IPS-20b (cell line): ENCODE measurements around the gene PSTPIP2.
"Not testable (repeated sequence)": the region's sequence is repeated elsewhere in the genome, so short reads cannot be mapped to it uniquely, and the experiment has no call there.

Source experiments
- H3K27ac ChIP-seq: one replicate; pipeline ENCODE4 v1.5.1; 2013; ENCODE audit warnings: low read length
- H3K27me3 ChIP-seq: 2 replicates; pipeline ENCODE4 v1.6.1; 2013; ENCODE audit warnings: mild to moderate bottlenecking, low read length, inconsistent platforms; ENCODE audit not compliant: insufficient read depth
- H3K36me3 ChIP-seq: 2 replicates; pipeline ENCODE4 v1.6.1; 2013; ENCODE audit warnings: low read depth, mild to moderate bottlenecking, inconsistent platforms, low read length, moderate library complexity; ENCODE audit not compliant: insufficient read depth
- H3K4me1 ChIP-seq: 2 replicates; pipeline ENCODE4 v1.6.1; 2013; ENCODE audit warnings: mild to moderate bottlenecking, control low read depth, inconsistent platforms, low read length, moderate library complexity; ENCODE audit not compliant: insufficient read depth
- H3K4me3 ChIP-seq: 2 replicates; pipeline ENCODE4 v1.5.1; 2013; ENCODE audit warnings: mild to moderate bottlenecking, low read length, inconsistent platforms
- H3K9ac ChIP-seq: 2 replicates; pipeline ENCODE4 v1.6.1; 2013; ENCODE audit warnings: low read depth, mild to moderate bottlenecking, inconsistent platforms, low read length, moderate library complexity
- H3K9me3 ChIP-seq: 2 replicates; pipeline ENCODE4 v1.6.1; 2013; ENCODE audit warnings: mild to moderate bottlenecking, low read depth, low read length, inconsistent platforms; ENCODE audit not compliant: insufficient read depth

PSTPIP2 gene

DNA sequence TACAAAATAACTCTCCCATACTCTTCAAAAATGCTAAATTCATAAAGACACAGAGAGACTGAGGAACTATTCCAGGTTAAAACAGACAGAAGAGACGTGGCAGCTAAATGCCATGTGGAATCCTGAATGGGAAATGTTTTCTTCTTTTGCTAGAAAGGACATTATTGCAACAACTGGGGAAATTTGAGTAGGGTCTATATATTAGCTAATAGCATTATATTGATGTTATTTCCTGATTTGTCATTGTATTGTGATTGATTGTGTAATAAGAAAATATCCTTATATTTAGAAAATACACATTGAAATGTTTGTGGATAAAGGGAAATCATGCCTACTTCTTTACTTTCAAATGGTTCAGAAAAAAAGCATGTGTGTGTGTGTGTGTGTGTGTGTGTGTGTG, 23.4 kb downstream of the PSTPIP2 start:
- Histone ChIP-seq H3K9ac (no peak overlapping the region), H3K27ac (no peak overlapping the region), H3K4me1 (no peaks in the 10 kb centered on the region)

DNA sequence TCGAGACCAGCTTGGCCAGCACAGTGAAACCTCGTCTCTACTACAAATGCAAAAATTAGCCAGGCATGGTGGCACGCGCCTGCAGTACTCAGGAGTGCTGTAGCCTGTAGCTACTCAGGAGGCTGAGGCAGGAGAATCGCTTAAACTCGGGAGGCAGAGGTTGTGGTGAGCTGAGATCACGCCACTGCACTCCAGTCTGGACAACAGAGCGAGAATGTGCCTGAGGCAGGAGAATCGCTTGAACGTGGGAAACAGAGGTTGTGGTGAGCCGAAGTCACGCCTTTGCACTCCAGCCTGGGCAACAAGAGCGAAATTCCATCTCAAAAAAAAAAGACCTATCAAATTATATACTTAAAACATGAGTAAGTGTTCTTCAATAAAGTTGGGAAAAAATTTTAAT, 24.7 kb downstream of the PSTPIP2 start:
- H3K9me3 ChIP-seq, H3K4me3 ChIP-seq, H3K4me1 ChIP-seq, H3K36me3 ChIP-seq, H3K27me3 ChIP-seq, H3K27ac ChIP-seq, H3K9ac ChIP-seq: not testable (repeated sequence)

More for the DNA sequence above, 23.4 kb downstream of the PSTPIP2 start:
- no peak overlapping the region for H3K4me3 ChIP-seq
- no peaks in the 10 kb centered on the region for H3K27me3 ChIP-seq
- no peaks in the 10 kb centered on the region for H3K9me3 ChIP-seq
- H3K36me3 ChIP-seq = no peaks in the 10 kb centered on the region

DNA sequence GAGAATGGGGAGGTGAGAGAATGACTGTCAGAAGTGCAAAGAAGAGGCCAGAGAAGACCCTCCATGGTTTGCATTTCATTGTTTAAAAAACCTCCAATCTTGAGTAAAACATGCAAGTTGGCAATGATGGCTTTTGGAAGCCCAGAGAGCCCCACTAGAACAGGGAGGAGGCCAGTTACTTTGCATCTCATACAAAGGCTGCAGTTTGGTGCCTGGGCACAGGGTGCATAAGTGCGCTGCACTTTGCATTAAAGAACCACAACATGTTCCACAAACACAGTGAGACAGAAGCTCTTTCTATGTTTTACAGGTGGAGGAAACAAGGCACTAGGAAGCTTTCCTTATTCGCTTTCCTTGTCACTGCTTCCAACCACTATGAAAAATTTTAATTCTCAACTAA, 25.4 kb downstream of the PSTPIP2 start:
- no peaks in the 10 kb centered on the region for H3K27me3 ChIP-seq
- H3K36me3 ChIP-seq = no peaks in the 10 kb centered on the region
- H3K4me1 ChIP-seq = peaks cover 9% of the 10 kb centered on the region; the same call in 1 of the 2 replicates

DNA sequence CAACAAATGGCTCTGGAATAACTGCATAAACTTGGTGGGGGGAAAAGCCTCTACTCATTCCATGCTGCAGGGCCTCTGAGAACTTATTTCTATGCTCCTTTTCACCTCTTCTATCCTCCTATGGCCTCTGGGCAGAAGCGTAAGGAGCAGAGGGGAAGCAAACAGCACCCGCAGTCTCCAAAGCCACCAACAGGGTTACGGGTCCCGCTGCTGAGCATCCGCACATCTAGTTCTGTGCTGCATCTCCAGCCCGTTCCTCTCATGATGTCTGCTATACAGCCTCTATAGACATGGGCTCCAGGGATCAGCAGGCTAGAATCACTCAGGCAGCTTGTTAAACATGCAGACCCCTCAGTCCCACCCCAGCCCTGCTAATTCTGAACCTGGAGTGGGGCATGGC, 25.9 kb downstream of the PSTPIP2 start:
- no peaks in the 10 kb centered on the region for H3K9me3 ChIP-seq
- H3K4me1 ChIP-seq = peaks cover 9% of the 10 kb centered on the region; the same call in 1 of the 2 replicates
- H3K4me3 ChIP-seq = no peak overlapping the region
- no peak overlapping the region for H3K27ac ChIP-seq
- H3K36me3 ChIP-seq = no peaks in the 10 kb centered on the region
- H3K27me3 ChIP-seq = no peaks in the 10 kb centered on the region
- no peak overlapping the region for H3K9ac ChIP-seq

More for the DNA sequence above, 25.4 kb downstream of the PSTPIP2 start:
- Histone ChIP-seq H3K27ac (no peak overlapping the region), H3K9ac (no peak overlapping the region), H3K4me3 (no peak overlapping the region), H3K9me3 (no peaks in the 10 kb centered on the region)

DNA sequence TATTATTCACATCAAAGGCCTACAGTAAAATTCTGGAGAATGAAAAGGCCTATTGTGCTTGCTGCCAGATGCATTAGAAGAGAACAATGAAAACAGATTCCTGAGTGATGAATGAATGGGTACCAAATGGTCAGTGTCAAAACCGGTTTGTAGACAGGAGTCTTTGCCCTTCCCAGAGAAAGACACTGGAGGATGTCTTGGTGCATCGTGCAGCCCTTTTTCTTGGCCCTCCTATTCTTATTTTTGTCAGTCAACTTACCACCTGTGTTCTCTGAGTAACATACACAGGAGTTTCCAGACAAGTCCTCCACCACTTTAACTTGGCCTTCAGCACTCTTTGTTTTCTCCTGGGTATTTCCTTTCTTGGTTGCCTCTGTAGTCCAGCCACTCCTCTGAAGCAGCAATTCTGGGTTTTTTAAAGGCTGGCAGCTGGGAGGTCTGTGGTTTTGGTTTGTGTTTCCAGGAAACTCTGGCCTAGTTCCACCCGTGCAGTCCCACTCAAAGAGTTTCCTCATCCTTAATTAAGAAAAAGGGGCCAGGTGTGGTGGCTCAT, 29.4 kb downstream of the PSTPIP2 start:
- Histone ChIP-seq H3K27me3 (no peaks in the 10 kb centered on the region), H3K4me1 (peaks cover 9% of the 10 kb centered on the region; the same call in 1 of the 2 replicates), H3K9me3 (no peaks in the 10 kb centered on the region), H3K27ac (no peak overlapping the region), H3K36me3 (no peaks in the 10 kb centered on the region), H3K9ac (no peak overlapping the region), H3K4me3 (0 out of 2 replicates have a peak overlapping the region, but pooled peaks have one; percentile 9)

DNA sequence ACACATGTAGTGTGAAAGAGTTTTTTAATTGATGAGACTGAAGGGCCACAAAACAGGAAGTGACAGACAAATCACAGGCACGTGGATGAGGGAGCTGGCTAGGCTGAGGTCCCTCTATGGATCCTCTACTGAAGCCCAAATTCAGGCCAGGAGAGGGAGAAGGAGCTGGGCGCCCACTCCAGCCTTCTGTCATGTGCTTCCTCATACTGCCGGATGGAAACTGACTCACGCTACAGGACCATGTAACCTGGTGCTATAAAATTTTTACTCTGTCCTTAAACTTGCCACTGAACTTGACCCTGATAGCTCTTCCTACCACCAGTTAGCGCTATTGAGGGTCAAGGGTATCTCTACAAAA, 31.3 kb downstream of the PSTPIP2 start:
- no peaks in the 10 kb centered on the region for H3K36me3 ChIP-seq
- H3K27ac ChIP-seq = no peak overlapping the region
- H3K9me3 ChIP-seq = no peaks in the 10 kb centered on the region
- H3K4me3 ChIP-seq = no peak overlapping the region
- H3K4me1 ChIP-seq = peaks cover 9% of the 10 kb centered on the region; the same call in 1 of the 2 replicates
- H3K27me3 ChIP-seq = no peaks in the 10 kb centered on the region
- H3K9ac ChIP-seq = no peak overlapping the region

DNA sequence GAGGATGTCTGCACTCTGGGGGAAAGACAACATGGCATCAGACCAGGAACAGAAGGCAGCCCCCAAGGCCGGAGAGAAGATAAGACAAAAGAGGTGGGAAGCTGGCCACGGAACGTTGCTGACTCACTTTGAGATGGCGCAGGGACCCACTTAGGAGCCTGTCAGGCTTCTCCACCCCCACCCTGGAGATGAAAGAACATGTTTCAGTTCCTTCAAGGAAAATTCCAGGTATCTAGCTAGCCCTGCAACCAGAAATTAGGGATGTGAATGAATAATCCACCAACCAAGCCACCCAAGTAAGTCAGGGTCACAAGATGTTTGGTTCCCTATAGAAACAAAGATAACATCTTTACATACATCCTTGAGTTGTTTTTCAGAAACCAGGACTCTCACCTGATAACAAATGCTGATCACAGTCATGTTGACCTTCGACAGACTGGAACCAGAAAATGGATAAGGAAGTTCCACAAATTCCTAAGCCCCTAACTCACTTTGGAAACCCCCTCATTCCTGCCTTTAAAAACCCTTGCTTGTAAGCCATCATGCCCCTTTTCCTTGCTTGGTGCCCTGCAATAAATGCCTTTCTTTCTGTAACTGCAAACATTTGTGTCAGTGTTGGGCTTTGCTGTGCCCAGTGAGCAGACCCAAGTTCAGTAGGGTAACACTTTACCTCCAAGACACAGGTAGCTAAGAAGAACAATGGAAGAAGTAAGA, 31.9 kb downstream of the PSTPIP2 start:
- Histone ChIP-seq H3K27me3 (no peaks in the 10 kb centered on the region), H3K4me1 (peaks cover 9% of the 10 kb centered on the region; the same call in 1 of the 2 replicates), H3K27ac (no peak overlapping the region), H3K4me3 (no peak overlapping the region), H3K36me3 (no peaks in the 10 kb centered on the region), H3K9ac (no peak overlapping the region), H3K9me3 (no peaks in the 10 kb centered on the region)

DNA sequence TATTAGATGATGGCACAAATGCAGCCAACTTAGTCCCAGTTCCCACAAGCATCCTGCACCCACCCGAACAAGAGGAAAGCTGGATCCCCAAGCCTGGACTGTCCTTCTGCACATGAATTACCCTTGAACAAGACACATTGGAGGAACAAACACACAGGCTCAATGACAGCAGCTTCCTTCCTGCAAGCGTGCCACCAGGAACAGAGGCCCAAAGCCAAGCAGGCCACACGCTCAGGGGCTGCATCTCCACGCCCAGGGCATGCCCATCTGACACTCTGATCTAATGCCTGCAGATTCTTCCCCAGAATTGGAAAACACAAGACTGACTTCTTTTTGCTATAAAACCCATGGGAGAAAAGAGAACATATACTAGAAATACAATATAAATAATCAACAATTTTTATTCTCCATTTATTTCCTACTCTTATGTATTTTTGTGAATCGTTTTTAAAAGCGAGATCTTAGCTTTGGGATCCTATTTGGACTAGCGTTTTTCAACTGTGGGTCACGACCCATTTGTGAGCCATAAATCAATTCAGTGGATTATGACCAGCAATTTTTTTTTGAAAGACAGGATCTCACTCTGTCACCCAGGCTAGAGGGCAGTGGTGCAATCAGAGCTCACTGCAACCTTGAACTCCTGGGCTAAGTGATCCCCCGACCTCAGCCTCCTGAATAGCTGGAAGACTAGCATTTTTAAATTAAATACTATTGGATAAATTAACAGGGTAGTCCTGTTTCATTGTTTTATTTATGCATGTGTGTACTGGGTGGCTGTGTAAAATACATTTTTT, 34.4 kb downstream of the PSTPIP2 start:
- no peaks in the 10 kb centered on the region for H3K36me3 ChIP-seq

DNA sequence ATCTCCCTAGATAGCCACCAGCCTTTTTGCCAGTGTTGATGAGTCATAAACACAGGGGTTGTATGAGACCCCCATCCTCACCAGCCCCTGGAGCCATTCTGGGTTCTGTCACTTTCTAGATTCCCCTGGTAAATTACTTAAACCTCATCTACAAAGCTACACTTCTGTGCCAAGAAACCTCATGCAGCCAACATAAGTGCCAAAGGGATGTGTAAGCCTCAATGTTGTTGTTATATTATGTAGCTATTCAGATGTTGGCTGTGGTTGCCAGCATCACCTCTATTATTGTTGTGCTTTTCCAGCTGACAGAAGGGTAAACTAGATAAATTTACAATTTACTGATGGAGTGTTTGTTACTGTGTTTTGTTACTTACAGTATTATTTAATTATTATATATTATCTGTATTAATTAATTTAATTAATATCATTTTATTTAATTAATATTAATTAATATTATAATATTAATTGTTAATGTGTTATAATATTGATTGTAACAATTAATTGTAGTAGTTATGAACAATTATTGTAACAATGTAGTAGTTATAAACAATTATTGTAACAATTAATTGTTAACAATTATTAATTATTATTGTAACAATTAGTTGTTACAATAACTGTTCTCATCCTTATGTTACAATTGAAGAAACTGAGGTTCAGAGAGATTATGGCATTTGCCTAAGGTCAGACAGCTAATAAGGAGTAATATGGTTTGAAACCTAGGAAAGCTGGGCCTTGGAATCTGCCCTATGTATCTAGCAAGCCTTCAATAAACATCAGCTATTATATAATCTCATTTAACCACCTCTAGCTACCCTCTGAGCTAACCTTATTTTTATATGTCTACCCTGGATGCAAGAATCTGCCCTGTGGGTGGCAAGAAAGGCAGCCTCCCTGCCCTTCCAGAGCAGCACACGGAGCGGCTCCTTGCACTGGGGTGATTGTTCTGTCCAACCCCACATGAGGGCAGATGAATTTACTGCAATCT, 36.1 kb downstream of the PSTPIP2 start:
- H3K27me3 ChIP-seq = peaks cover 2% of the 10 kb centered on the region; the same call in 1 of the 2 replicates
- H3K36me3 ChIP-seq = no peaks in the 10 kb centered on the region
- no peak overlapping the region for H3K9ac ChIP-seq
- H3K4me1 ChIP-seq = no peaks in the 10 kb centered on the region
- no peaks in the 10 kb centered on the region for H3K9me3 ChIP-seq
- H3K27ac ChIP-seq = no peak overlapping the region
- H3K4me3 ChIP-seq = no peak overlapping the region

More for the DNA sequence above, 34.4 kb downstream of the PSTPIP2 start:
- Histone ChIP-seq H3K27me3 (no peaks in the 10 kb centered on the region), H3K4me1 (peaks cover 6% of the 10 kb centered on the region; the same call in 1 of the 2 replicates), H3K4me3 (no peak overlapping the region), H3K9ac (no peak overlapping the region), H3K9me3 (no peaks in the 10 kb centered on the region), H3K27ac (no peak overlapping the region)

DNA sequence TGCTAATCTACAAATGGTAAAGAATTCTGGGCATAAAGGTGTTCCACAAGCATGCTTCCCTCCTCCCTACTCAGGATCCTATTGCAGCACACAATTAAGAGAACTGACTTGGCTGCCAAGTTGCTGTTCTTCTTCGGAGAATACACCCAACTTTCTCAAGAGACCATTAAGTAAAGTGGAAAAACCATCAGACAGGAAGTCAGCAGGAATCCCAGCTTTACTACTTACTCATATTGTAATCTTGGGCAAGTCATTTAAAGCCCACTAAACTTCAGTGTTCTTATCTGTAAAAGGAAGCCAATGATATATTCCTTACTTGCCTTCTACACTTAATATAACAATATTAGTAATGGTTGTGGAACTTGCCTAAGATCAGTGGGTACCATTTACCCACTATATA, 37.8 kb downstream of the PSTPIP2 start:
- Histone ChIP-seq H3K27me3 (peaks cover 18% of the 10 kb centered on the region), H3K36me3 (no peaks in the 10 kb centered on the region), H3K4me1 (no peaks in the 10 kb centered on the region), H3K9me3 (no peaks in the 10 kb centered on the region), H3K9ac (no peak overlapping the region), H3K27ac (no peak overlapping the region), H3K4me3 (no peak overlapping the region)

DNA sequence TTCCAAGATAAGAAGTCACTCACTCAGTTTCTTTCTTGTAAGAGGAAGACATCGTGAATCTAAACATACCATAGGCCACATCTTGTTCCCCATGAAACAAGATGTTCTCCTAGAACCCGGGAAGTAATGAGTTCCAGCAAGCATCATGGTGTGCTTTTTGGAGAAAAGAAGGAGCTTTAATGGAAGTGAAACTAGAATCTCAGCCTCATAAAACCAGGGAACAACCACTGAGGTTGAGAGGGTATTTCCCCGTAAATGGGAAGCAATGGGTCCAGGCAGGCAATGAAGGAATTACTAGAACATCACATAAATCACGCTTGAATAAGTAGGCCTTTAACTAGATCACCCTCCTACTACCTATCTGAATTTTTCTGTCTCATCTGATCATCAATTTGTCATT, 40.3 kb downstream of the PSTPIP2 start:
- Histone ChIP-seq H3K36me3 (no peaks in the 10 kb centered on the region), H3K27me3 (peaks cover 38% of the 10 kb centered on the region), H3K27ac (no peak overlapping the region), H3K4me1 (no peaks in the 10 kb centered on the region), H3K9ac (no peak overlapping the region), H3K9me3 (peaks cover 3% of the 10 kb centered on the region; the same call in 1 of the 2 replicates), H3K4me3 (no peak overlapping the region)
